OCI-LY1 (cell line): ENCODE measurements around the gene PDE4D.

ENCODE experiments used
- H2AFZ ChIP-seq: fragments of 200-600 bp; sonication (generic), shearing (Covaris generic); 2 replicates; pipeline ENCODE4 v1.6.0; 2014; ENCODE audit warnings: antibody characterized with exemption, mild to moderate bottlenecking, low read length
- H3F3A ChIP-seq: fragments of 200-600 bp; sonication (generic), shearing (Covaris generic); 2 replicates; pipeline ENCODE4 v1.6.0; 2014; ENCODE audit warnings: mild to moderate bottlenecking, antibody characterized with exemption, low read length, moderate library complexity; ENCODE audit not compliant: insufficient read depth
- H3K27ac ChIP-seq: fragments of 200-600 bp; sonication (generic); 2 replicates; pipeline ENCODE4 v1.5.1; 2014; ENCODE audit warnings: low read length, mixed run types, mild to moderate bottlenecking, low read depth; ENCODE audit not compliant: poor library complexity, severe bottlenecking
- H3K27me3 ChIP-seq: fragments of 200-600 bp; sonication (generic); 2 replicates; pipeline ENCODE4 v1.6.0; 2014; ENCODE audit warnings: antibody characterized with exemption, mild to moderate bottlenecking, low read length, moderate library complexity; ENCODE audit not compliant: insufficient read depth
- H3K36me3 ChIP-seq: fragments of 200-600 bp; sonication (generic); 2 replicates; pipeline ENCODE4 v1.6.1; 2014; ENCODE audit warnings: mild to moderate bottlenecking, antibody characterized with exemption, low read length, moderate library complexity, mixed read lengths; ENCODE audit not compliant: insufficient read depth
- H3K4me1 ChIP-seq: fragments of 200-600 bp; sonication (generic); 2 replicates; pipeline ENCODE4 v1.5.1; 2014; ENCODE audit warnings: mild to moderate bottlenecking, low read length, moderate library complexity; ENCODE audit not compliant: insufficient read depth, severe bottlenecking
- H3K4me2 ChIP-seq: fragments of 200-600 bp; sonication (generic), shearing (Covaris generic); 2 replicates; pipeline ENCODE4 v1.6.1; 2014; ENCODE audit warnings: low read length
- H3K4me3 ChIP-seq: fragments of 200-600 bp; sonication (generic); 2 replicates; pipeline ENCODE4 v1.5.1; 2014; ENCODE audit warnings: low read length, low read depth, mild to moderate bottlenecking, mixed read lengths; ENCODE audit not compliant: poor library complexity, severe bottlenecking
- H3K79me2 ChIP-seq: fragments of 200-600 bp; shearing (Covaris generic); 2 replicates; pipeline ENCODE4 v1.6.1; 2016; ENCODE audit warnings: mixed run types, low read length, mixed read lengths; ENCODE audit not compliant: insufficient read depth
- H3K9ac ChIP-seq: fragments of 200-600 bp; sonication (generic), shearing (Covaris generic); 2 replicates; pipeline ENCODE4 v1.6.1; 2014; ENCODE audit warnings: mild to moderate bottlenecking, low read length, mixed read lengths
- H3K9me2 ChIP-seq: fragments of 200-600 bp; sonication (generic), shearing (Covaris generic); 2 replicates; pipeline ENCODE4 v1.6.1; 2014; ENCODE audit warnings: low read depth, mild to moderate bottlenecking, low read length, mixed read lengths
- H3K9me3 ChIP-seq: fragments of 200-600 bp; shearing (Covaris generic); 2 replicates; pipeline ENCODE4 v1.6.1; 2014; ENCODE audit warnings: low read length, mixed read lengths
- H4K20me1 ChIP-seq: fragments of 200-600 bp; sonication (generic), shearing (Covaris generic); 2 replicates; pipeline ENCODE4 v1.6.0; 2016; ENCODE audit warnings: mild to moderate bottlenecking, low read length; ENCODE audit not compliant: insufficient read depth
- CTCF ChIP-seq: fragments of 200-600 bp; sonication (generic), shearing (Covaris generic); IDR thresholded peaks from 2 replicates; pipeline ENCODE4 v1.5.1; 2017; ENCODE audit warnings: mild to moderate bottlenecking, antibody characterized with exemption, low read length, moderate library complexity, mixed read lengths
- EZH2 ChIP-seq: fragments of 200-600 bp; sonication (generic), shearing (Covaris generic); IDR thresholded peaks from 2 replicates; pipeline ENCODE4 v1.8.0; 2017; ENCODE audit warnings: borderline replicate concordance, mixed run types, mild to moderate bottlenecking, antibody characterized with exemption, low read length, moderate library complexity, mixed read lengths

The PDE4D gene

DNA sequence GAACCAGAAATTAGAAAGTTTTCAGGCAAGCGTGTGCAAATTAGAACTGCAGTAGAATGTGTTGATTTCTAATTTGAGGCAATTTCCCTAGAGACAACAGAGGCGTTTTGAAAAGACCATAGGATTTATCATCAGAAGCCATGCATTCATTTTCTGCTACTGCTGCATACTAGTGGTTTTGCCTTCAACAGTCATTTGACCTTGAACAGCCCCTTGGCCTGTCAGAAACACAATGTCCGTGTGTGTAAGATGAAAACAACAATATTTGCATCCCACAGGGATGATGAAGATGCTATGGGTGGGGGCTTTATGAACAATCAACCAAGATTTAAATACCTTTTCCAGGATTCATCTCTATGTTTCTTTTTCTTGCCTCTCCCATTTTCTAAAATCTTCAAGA lies 73.7 kb downstream of the PDE4D start:
- H3F3A ChIP-seq, result no peaks in the 10 kb centered on the region

DNA sequence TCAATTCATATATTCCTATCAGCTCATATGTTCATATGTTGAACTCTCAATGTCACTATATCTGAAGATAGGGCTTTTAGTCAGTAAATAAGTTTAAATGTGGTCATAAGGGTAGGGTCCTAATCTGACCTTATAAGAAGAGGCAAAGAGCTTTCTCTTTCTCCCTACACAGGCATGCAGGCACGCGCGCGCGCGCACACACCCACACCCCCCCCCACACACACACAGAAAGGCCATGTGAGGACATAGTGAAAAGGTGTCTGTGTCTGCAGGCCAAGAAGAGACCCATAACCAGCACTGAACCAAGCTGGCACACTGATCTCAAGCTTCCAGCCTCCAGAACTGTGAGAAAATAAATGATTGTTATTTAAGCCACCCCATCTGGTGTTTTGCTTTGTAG lies 76.0 kb downstream of the PDE4D start:
- Histone ChIP-seq H3F3A (no peaks in the 10 kb centered on the region), H3K36me3 (no peaks in the 10 kb centered on the region), H3K4me1 (no peaks in the 10 kb centered on the region), H4K20me1 (no peaks in the 10 kb centered on the region), H3K4me3 (no peak overlapping the region), H3K27me3 (no peaks in the 10 kb centered on the region), H3K79me2 (no peaks in the 10 kb centered on the region), H3K27ac (no peak overlapping the region), H3K9me3 (no peaks in the 10 kb centered on the region), H3K9ac (no peak overlapping the region), H3K9me2 (no peaks in the 10 kb centered on the region), H2AFZ (no peak overlapping the region), H3K4me2 (no peak overlapping the region)
- TF ChIP-seq EZH2 (no peak), CTCF (no peak)

More for the DNA sequence above, 73.7 kb downstream of the PDE4D start:
- TF ChIP-seq CTCF, result no peak
- no peak for TF ChIP-seq EZH2
- no peaks in the 10 kb centered on the region for H3K27me3 ChIP-seq
- no peak overlapping the region for H3K4me2 ChIP-seq
- H3K4me3 ChIP-seq, result no peak overlapping the region
- no peaks in the 10 kb centered on the region for H4K20me1 ChIP-seq
- no peak overlapping the region for H2AFZ ChIP-seq
- no peaks in the 10 kb centered on the region for H3K36me3 ChIP-seq
- no peaks in the 10 kb centered on the region for H3K4me1 ChIP-seq
- no peak overlapping the region for H3K27ac ChIP-seq
- H3K9ac ChIP-seq, result no peak overlapping the region
- H3K9me3 ChIP-seq, result no peaks in the 10 kb centered on the region
- no peaks in the 10 kb centered on the region for H3K79me2 ChIP-seq
- no peaks in the 10 kb centered on the region for H3K9me2 ChIP-seq

DNA sequence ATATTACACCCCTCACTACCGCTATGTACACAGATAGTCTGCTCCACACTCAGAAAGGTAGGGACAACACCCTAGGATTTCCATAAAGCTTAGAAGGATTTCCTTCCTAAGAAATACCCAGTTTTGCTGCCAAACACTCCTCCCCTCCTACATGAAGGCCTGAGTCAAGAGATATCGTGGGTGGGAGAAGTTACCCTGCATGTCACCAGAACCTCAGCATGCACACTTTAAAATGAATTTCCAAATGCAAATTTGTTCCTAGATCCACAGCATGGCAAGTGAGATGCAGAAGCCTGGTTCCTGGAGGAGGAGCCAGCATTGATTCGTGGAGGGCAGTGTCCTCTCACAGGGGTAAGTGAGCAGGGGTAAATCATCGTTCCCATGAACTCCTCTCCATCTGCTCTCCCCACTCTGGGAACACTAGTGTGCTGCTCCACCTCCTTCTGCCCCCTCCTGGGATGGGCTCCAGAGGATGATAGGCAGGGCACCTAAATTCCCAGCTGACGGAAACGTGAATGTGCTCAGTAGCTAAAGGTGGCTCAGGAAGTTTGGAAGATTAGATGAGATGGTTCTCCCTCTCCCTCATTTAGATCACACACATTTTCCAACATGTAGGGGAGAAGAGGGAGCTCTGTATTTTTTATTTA lies 76.7 kb downstream of the PDE4D start:
- H3K4me3 ChIP-seq, result no peak overlapping the region

More for the DNA sequence above, 76.7 kb downstream of the PDE4D start:
- no peaks in the 10 kb centered on the region for H4K20me1 ChIP-seq
- H3K4me2 ChIP-seq, result no peak overlapping the region
- no peaks in the 10 kb centered on the region for H3K79me2 ChIP-seq
- no peaks in the 10 kb centered on the region for H3K4me1 ChIP-seq
- H3K27me3 ChIP-seq, result no peaks in the 10 kb centered on the region
- H3K27ac ChIP-seq, result no peak overlapping the region
- H3K9me3 ChIP-seq, result no peaks in the 10 kb centered on the region
- TF ChIP-seq CTCF, result no peak
- no peak for TF ChIP-seq EZH2
- H3K9me2 ChIP-seq, result no peaks in the 10 kb centered on the region
- H2AFZ ChIP-seq, result no peak overlapping the region
- H3K9ac ChIP-seq, result no peak overlapping the region
- no peaks in the 10 kb centered on the region for H3K36me3 ChIP-seq
- H3F3A ChIP-seq, result no peaks in the 10 kb centered on the region
